Mesendoderm (in vitro differentiated cells): Measurements from ENCODE around the gene KLRF2.

Experiments
- DNase-seq: peaks from one replicate; pipeline ENCODE4 v3.0.0; 2013
- H2AK5ac ChIP-seq: 2 replicates; pipeline ENCODE4 v1.6.1; 2013; ENCODE audit warnings: low read length, inconsistent platforms
- H2BK120ac ChIP-seq: 2 replicates; pipeline ENCODE4 v1.6.1; 2013; ENCODE audit warnings: low read depth, mild to moderate bottlenecking, low read length, moderate library complexity, mixed read lengths
- H2BK15ac ChIP-seq: replicated peaks from 2 replicates; pipeline ENCODE4 v1.6.1; 2013; ENCODE audit warnings: low read depth, mild to moderate bottlenecking, moderate library complexity
- H2BK5ac ChIP-seq: 2 replicates; pipeline ENCODE4 v1.6.1; 2013; ENCODE audit warnings: low read length, inconsistent platforms
- H3K18ac ChIP-seq: 2 replicates; pipeline ENCODE4 v1.6.1; 2013; ENCODE audit warnings: mild to moderate bottlenecking, low read length, mixed read lengths
- H3K23ac ChIP-seq: one replicate; pipeline ENCODE4 v1.6.1; 2013; ENCODE audit warnings: low read length
- H3K27ac ChIP-seq: 2 replicates; pipeline ENCODE4 v1.5.1; 2013; ENCODE audit warnings: low read depth, mild to moderate bottlenecking, inconsistent platforms, low read length, moderate library complexity
- H3K27me3 ChIP-seq: 2 replicates; pipeline ENCODE4 v1.6.1; 2013; ENCODE audit warnings: low read length, control low read depth, mild to moderate bottlenecking, inconsistent platforms; ENCODE audit not compliant: insufficient read depth, poor library complexity
- H3K36me3 ChIP-seq: 2 replicates; pipeline ENCODE4 v1.6.1; 2013; ENCODE audit warnings: low read length, inconsistent platforms; ENCODE audit not compliant: control insufficient read depth, insufficient read depth
- H3K4ac ChIP-seq: one replicate; pipeline ENCODE4 v1.6.1; 2013; ENCODE audit warnings: low read depth, mild to moderate bottlenecking, low read length, moderate library complexity
- H3K4me1 ChIP-seq: 2 replicates; pipeline ENCODE4 v1.6.1; 2013; ENCODE audit warnings: low read depth, low read length, inconsistent platforms; ENCODE audit not compliant: control insufficient read depth
- H3K4me2 ChIP-seq: 2 replicates; pipeline ENCODE4 v1.6.1; 2013; ENCODE audit warnings: low read length
- H3K4me3 ChIP-seq: 2 replicates; pipeline ENCODE4 v1.5.1; 2013; ENCODE audit warnings: mild to moderate bottlenecking, low read length
- H3K56ac ChIP-seq: one replicate; pipeline ENCODE4 v1.6.1; 2013; ENCODE audit warnings: low read length
- H3K79me1 ChIP-seq: 2 replicates; pipeline ENCODE4 v1.6.1; 2013; ENCODE audit warnings: low read length, inconsistent platforms
- H3K79me2 ChIP-seq: 2 replicates; pipeline ENCODE4 v1.6.1; 2013; ENCODE audit warnings: mild to moderate bottlenecking, low read length; ENCODE audit not compliant: control insufficient read depth, insufficient read depth
- H3K9ac ChIP-seq: 2 replicates; pipeline ENCODE4 v1.6.1; 2013; ENCODE audit warnings: low read length, inconsistent platforms
- H4K5ac ChIP-seq: one replicate; pipeline ENCODE4 v1.6.1; 2013; ENCODE audit warnings: low read length
- H4K8ac ChIP-seq: one replicate; pipeline ENCODE4 v1.6.1; 2013; ENCODE audit warnings: low read depth, mild to moderate bottlenecking, control low read depth, low read length, moderate library complexity
- WGBS: extraction: QIAGEN DNeasy Blood & Tissue Kit; methylation state at CpG from one replicate; pipeline ENCODE4 v1.1.7; 2013; ENCODE audit warnings: low lambda C conversion rate, missing lambda C conversion rate; ENCODE audit not compliant: insufficient coverage; ENCODE audit errors: extremely low coverage; 5-methylcytosine and 5-hydroxymethylcytosine counted together

Gene KLRF2

GRCh38 chr12:9931245-9931644, 50.0 kb downstream of the KLRF2 start:
- no peak overlapping the region for H3K4ac ChIP-seq
- H2BK120ac ChIP-seq, result no peak overlapping the region
- H2BK5ac ChIP-seq, result no peak overlapping the region
- no peak overlapping the region for H3K4me2 ChIP-seq
- H3K9ac ChIP-seq, result no peak overlapping the region
- H3K4me1 ChIP-seq, result no peaks in the 10 kb centered on the region
- no peak for DNase-seq
- no peak overlapping the region for H3K18ac ChIP-seq
- WGBS, result no CpG with 5 or more reads among the region's 3 CpGs
- no peak overlapping the region for H2AK5ac ChIP-seq
- H4K5ac ChIP-seq, result no peak overlapping the region
- H3K79me2 ChIP-seq, result no peaks in the 10 kb centered on the region
- H3K36me3 ChIP-seq, result no peaks in the 10 kb centered on the region
- no peaks in the 10 kb centered on the region for H3K79me1 ChIP-seq
- no peak overlapping the region for H3K23ac ChIP-seq
- H3K27me3 ChIP-seq, result no peaks in the 10 kb centered on the region
- H3K56ac ChIP-seq, result no peak overlapping the region
- no peak overlapping the region for H3K4me3 ChIP-seq
- no peak overlapping the region for H3K27ac ChIP-seq
- no peak overlapping the region for H2BK15ac ChIP-seq
- no peak overlapping the region for H4K8ac ChIP-seq

GRCh38 chr12:9932270-9932669, 51.0 kb downstream of the KLRF2 start, which contains the start of gene CLEC2A:
Gene CLEC2A (minus strand): TSS chr12:9932370. CDS start chr12:9932329, 41 bp downstream.
- H3K79me1 ChIP-seq, result no peaks in the 10 kb centered on the region
- no peak within 1 kb of the TSS for H2AK5ac ChIP-seq
- no peak within 1 kb of the TSS for H3K18ac ChIP-seq
- H3K4me2 ChIP-seq, result no peak within 1 kb of the TSS
- H3K4ac ChIP-seq, result no peak within 1 kb of the TSS
- no peak within 1 kb of the TSS for H2BK5ac ChIP-seq
- no peaks in the 10 kb centered on the region for H3K36me3 ChIP-seq
- no peak within 1 kb of the TSS for H3K4me3 ChIP-seq
- no peak within 1 kb of the TSS for H4K8ac ChIP-seq
- H3K27me3 ChIP-seq, result no peaks in the 10 kb centered on the region
- no peak within 1 kb of the TSS for H2BK120ac ChIP-seq
- H3K9ac ChIP-seq, result no peak within 1 kb of the TSS
- no CpG with 5 or more reads among the region's 6 CpGs for WGBS
- H3K56ac ChIP-seq, result no peak within 1 kb of the TSS
- H3K4me1 ChIP-seq, result no peaks in the 10 kb centered on the region
- no peak within 1 kb of the TSS for H3K27ac ChIP-seq
- no peaks in the 10 kb centered on the region for H3K79me2 ChIP-seq
- no peak within 1 kb of the TSS for H3K23ac ChIP-seq
- no peak within 1 kb of the TSS for H2BK15ac ChIP-seq
- no peak for DNase-seq
- no peak within 1 kb of the TSS for H4K5ac ChIP-seq

- no peaks in the 10 kb centered on the region for H3K36me3 ChIP-seq
- no peaks in the 10 kb centered on the region for H3K27me3 ChIP-seq
- H3K4ac ChIP-seq, result no peak overlapping the region
- no peaks in the 10 kb centered on the region for H3K4me1 ChIP-seq
- H3K27ac ChIP-seq, result no peak overlapping the region
- no peak overlapping the region for H2BK5ac ChIP-seq
- no peaks in the 10 kb centered on the region for H3K79me2 ChIP-seq
- no peak overlapping the region for H3K9ac ChIP-seq
- no CpG with 5 or more reads among the region's 2 CpGs for WGBS
- H3K23ac ChIP-seq, result no peak overlapping the region
- H3K4me2 ChIP-seq, result no peak overlapping the region
- DNase-seq, result no peak
- H3K79me1 ChIP-seq, result no peaks in the 10 kb centered on the region
- no peak overlapping the region for H2BK15ac ChIP-seq
- H3K56ac ChIP-seq, result no peak overlapping the region
- no peak overlapping the region for H3K4me3 ChIP-seq
- H4K8ac ChIP-seq, result no peak overlapping the region
- H3K18ac ChIP-seq, result no peak overlapping the region
- no peak overlapping the region for H2AK5ac ChIP-seq
- H2BK120ac ChIP-seq, result no peak overlapping the region
- H4K5ac ChIP-seq, result no peak overlapping the region
Observed at GRCh38 chr12:9933958-9934357, 52.7 kb downstream of the KLRF2 start.

DNA sequence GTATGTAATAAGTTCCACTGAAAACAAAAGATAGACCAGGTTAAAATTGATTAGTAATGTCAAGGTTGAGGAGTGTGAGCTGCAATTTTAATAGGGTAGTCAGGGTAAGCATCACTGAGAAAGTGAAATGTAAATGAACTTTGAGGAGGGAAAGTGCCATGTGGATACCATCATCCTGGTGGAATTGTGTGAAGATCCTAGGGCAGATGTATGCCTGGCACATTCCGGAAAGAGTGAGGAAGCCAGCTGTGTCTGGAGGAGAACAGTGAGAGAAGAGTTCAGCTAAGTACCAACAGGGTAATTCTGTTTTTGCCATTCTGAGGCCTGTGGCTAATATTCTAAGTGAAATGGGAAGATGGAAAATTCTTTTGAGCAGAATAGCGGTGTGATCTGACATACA, 53.7 kb downstream of the KLRF2 start:
- no CpG with 5 or more reads among the region's 2 CpGs for WGBS

GRCh38 chr12:9936591-9936990, 55.3 kb downstream of the KLRF2 start:
- Histone ChIP-seq H3K56ac (no peak overlapping the region), H3K4me1 (no peaks in the 10 kb centered on the region), H3K18ac (no peak overlapping the region), H3K27ac (no peak overlapping the region), H4K8ac (no peak overlapping the region), H4K5ac (no peak overlapping the region), H3K23ac (no peak overlapping the region), H2BK120ac (no peak overlapping the region), H2AK5ac (no peak overlapping the region), H3K4me3 (no peak overlapping the region), H3K79me2 (no peaks in the 10 kb centered on the region), H2BK15ac (no peak overlapping the region), H2BK5ac (no peak overlapping the region), H3K27me3 (no peaks in the 10 kb centered on the region), H3K36me3 (no peaks in the 10 kb centered on the region), H3K4me2 (no peak overlapping the region), H3K9ac (no peak overlapping the region), H3K79me1 (no peaks in the 10 kb centered on the region), H3K4ac (no peak overlapping the region)
- WGBS, result no CpG with 5 or more reads among the region's 10 CpGs
- DNase-seq, result no peak

More for the DNA sequence above, 53.7 kb downstream of the KLRF2 start:
- no peak overlapping the region for H2BK15ac ChIP-seq
- H2BK120ac ChIP-seq, result no peak overlapping the region
- H3K4me2 ChIP-seq, result no peak overlapping the region
- no peaks in the 10 kb centered on the region for H3K4me1 ChIP-seq
- H3K23ac ChIP-seq, result no peak overlapping the region
- no peak overlapping the region for H2BK5ac ChIP-seq
- H3K79me1 ChIP-seq, result no peaks in the 10 kb centered on the region
- H3K18ac ChIP-seq, result no peak overlapping the region
- H3K56ac ChIP-seq, result no peak overlapping the region
- no peaks in the 10 kb centered on the region for H3K36me3 ChIP-seq
- no peak overlapping the region for H4K5ac ChIP-seq
- H3K79me2 ChIP-seq, result no peaks in the 10 kb centered on the region
- H3K4me3 ChIP-seq, result no peak overlapping the region
- H3K4ac ChIP-seq, result no peak overlapping the region
- no peak overlapping the region for H4K8ac ChIP-seq
- H3K27ac ChIP-seq, result no peak overlapping the region
- no peak overlapping the region for H3K9ac ChIP-seq
- H2AK5ac ChIP-seq, result no peak overlapping the region
- no peaks in the 10 kb centered on the region for H3K27me3 ChIP-seq
- DNase-seq, result peak; percentile 66

DNA sequence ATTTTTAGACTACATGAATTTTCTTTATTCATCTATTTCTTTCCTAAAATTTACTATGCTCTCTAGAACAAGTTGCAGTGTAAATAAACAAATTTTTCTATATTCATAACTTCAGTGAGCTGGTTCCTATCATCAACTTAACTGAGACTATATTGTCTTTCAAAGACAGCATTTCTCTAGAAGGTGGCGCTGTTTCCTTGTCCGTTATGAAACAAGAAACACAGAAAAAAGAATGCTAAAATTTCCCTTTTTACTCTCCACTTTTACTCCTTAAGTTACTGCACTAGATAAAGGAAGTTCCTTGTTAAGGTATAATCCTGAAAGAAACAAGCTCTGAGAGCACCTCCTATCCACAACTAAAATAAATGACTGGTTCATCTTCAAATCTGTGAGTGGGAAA, 59.1 kb downstream of the KLRF2 start:
- Histone ChIP-seq H3K18ac (no peak overlapping the region), H2BK120ac (no peak overlapping the region), H4K8ac (no peak overlapping the region), H2BK15ac (no peak overlapping the region), H3K27me3 (no peaks in the 10 kb centered on the region), H3K4me2 (no peak overlapping the region), H2AK5ac (no peak overlapping the region), H4K5ac (no peak overlapping the region), H3K36me3 (no peaks in the 10 kb centered on the region), H3K9ac (no peak overlapping the region), H3K23ac (no peak overlapping the region), H3K56ac (no peak overlapping the region), H3K4me1 (no peaks in the 10 kb centered on the region), H3K27ac (no peak overlapping the region), H3K4me3 (no peak overlapping the region), H3K79me1 (no peaks in the 10 kb centered on the region), H3K79me2 (no peaks in the 10 kb centered on the region), H3K4ac (no peak overlapping the region), H2BK5ac (no peak overlapping the region)
- WGBS, result no CpG with 5 or more reads among the region's 2 CpGs
- DNase-seq, result no peak
